Activated T-helper 1 cell treated with anti-CD3 and anti-CD28 coated beads, Interleukin-12 subunit alpha, Interleukin-12 subunit beta, Interleukin-2, Interleukin-4 antibody, amounts not matched to agents 30 ng/mL and 10 ng/mL and 1 ng/mL, durations not matched to agents 14 hours and 24 hours and 36 hours (primary cell): ENCODE results near the gene PRKCB. TPM values are rescaled to one million over a fixed set of nuclear protein-coding genes. Genes with fewer than 3 reads are reported as not detected.

Experiments
- DNase-seq: peaks from one replicate; pipeline ENCODE4 v3.0.0; 2021; ENCODE audit warnings: low spot score
- H3K27ac Mint-ChIP-seq: one replicate; pipeline ENCODE4 v1.8.0; 2021; ENCODE audit warnings: mild to moderate bottlenecking, mixed read lengths
- H3K27me3 Mint-ChIP-seq: one replicate; pipeline ENCODE4 v1.8.0; 2022; ENCODE audit warnings: mild to moderate bottlenecking, moderate library complexity, mixed read lengths; ENCODE audit not compliant: insufficient read depth
- H3K36me3 Mint-ChIP-seq: one replicate; pipeline ENCODE4 v1.8.0; 2021; ENCODE audit warnings: low read depth, mixed read lengths
- H3K4me1 Mint-ChIP-seq: one replicate; pipeline ENCODE4 v1.8.0; 2021; ENCODE audit warnings: low read depth, mixed read lengths
- H3K4me3 Mint-ChIP-seq: one replicate; pipeline ENCODE4 v1.8.0; 2021; ENCODE audit warnings: mild to moderate bottlenecking, moderate library complexity, mixed read lengths
- H3K9me3 Mint-ChIP-seq: one replicate; pipeline ENCODE4 v1.8.0; 2021; ENCODE audit warnings: mixed read lengths
- intact Hi-C: fragments of 100-400 bp; cut with micrococcal nuclease; formaldehyde crosslinking; loops from one replicate; pipeline ENCODE4 v1.15.1; 2024
- total RNA-seq: library from RNA; stranded (reverse); gene quantifications from 2 replicates; pipeline ENCODE4 v1.2.3, GENCODE V29; 2022

The PRKCB gene
- total RNA-seq, 1 donor from 2014 or later = 100 TPM

DNA sequence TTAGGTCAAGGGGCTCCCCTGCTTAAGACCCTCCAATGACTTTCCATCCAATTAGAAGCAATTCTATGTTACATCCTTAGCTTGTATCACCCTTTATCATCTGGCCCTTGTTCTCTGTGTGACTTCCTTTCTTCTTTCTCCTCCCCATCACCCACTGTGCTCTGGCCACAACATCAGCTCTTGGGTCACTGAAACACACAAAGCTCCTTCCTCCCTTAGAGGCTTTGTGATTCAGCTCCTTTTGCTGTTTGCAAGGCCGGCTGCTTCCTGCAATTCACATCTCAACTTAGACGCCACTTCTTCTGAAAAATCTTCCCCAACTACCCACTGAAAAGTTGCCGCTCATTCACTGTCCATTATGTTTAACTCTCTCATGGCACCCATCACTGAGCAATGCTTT lies 289.4 kb downstream of the PRKCB start:
- no peak overlapping the region for H3K27ac Mint-ChIP-seq
- H3K4me1 Mint-ChIP-seq = no peaks in the 10 kb centered on the region
- DNase-seq = no peak
- H3K27me3 Mint-ChIP-seq = no peaks in the 10 kb centered on the region
- intact Hi-C loops = no loop called here
- no peak overlapping the region for H3K4me3 Mint-ChIP-seq
- H3K36me3 Mint-ChIP-seq = peaks cover 29% of the 10 kb centered on the region
- no peaks in the 10 kb centered on the region for H3K9me3 Mint-ChIP-seq

- intact Hi-C loops = no loop called here
- Mint-ChIP-seq H3K4me1 (peaks cover 7% of the 10 kb centered on the region), H3K9me3 (no peaks in the 10 kb centered on the region), H3K27me3 (peaks cover 1% of the 10 kb centered on the region), H3K4me3 (no peak overlapping the region), H3K36me3 (peaks cover 23% of the 10 kb centered on the region), H3K27ac (no peak overlapping the region)
- no peak for DNase-seq
Measured at GRCh38 chr16:24129412-24129918, 293.7 kb downstream of the PRKCB start.

DNA sequence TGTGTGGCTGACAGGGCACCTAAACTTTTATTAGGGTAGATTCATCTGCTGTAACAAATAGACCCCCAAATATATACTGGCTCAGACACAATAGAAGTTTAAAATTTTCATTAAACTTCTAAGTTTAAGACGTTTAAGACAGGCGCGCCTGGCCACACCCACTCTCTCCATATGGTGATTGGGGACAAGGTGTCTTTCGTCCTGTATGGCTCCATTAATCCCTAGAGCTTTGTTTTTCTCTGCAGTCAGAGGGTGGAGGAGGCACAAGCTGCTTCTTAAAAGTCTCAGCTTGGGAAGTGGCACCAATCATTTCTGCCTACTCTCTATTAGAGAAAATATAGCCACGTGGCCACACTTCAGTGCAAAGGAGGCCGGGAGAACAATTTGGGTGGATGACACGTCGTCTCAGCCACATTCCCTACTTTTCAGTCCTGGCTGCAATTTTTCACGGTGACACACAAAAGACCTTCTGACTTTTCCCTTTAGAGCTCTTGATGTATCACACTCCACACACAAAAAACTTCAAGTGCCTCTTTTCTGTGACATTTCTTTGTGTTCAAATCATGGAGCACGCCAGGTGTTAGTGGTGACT lies 294.8 kb downstream of the PRKCB start:
- Mint-ChIP-seq H3K27me3 (peaks cover 1% of the 10 kb centered on the region), H3K4me3 (no peak overlapping the region), H3K9me3 (no peaks in the 10 kb centered on the region), H3K4me1 (peaks cover 7% of the 10 kb centered on the region), H3K36me3 (peaks cover 14% of the 10 kb centered on the region), H3K27ac (no peak overlapping the region)
- no peak for DNase-seq
- intact Hi-C loops = no loop called here

- intact Hi-C loops = no loop called here
- Mint-ChIP-seq H3K4me1 (peaks cover 7% of the 10 kb centered on the region), H3K27ac (no peak overlapping the region)
Measured at GRCh38 chr16:24131294-24131693, 295.5 kb downstream of the PRKCB start.

DNA sequence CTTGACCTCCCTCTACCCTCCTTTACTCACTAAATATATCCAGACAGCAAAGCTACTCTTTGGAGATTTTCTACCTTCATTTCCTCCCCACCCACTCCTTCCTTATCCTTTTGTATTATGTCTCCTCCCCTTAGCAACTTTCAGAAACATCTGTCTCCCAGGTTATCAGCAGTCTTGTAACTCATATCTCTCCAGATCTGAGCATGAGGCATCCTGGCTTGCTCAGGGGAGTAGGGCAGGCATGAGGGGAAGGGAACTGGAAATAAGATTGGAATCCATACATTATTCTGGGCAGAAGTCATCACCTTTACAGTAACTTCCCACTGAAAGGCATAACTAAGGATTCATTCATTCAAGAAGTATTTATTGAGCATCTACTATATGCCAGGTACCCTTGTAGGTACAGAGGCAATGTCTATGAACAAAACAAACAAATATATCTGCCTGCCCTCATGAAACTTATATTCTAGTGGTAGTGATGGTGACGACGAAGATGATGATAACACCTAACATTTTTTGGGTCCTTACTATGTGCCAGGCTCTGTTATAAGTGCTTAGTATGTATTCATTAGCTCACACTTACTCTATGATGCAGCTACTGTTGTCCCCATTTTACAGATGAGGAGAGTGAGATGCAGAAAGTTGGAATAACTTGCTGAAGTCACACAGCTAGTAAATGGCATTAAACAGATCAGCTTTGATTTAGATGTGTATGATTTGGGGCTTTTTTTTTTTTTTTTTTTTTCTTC lies 296.4 kb downstream of the PRKCB start:
- Mint-ChIP-seq H3K27ac (peak overlapping the region; percentile 64), H3K9me3 (no peaks in the 10 kb centered on the region), H3K4me3 (no peak overlapping the region), H3K27me3 (peaks cover 1% of the 10 kb centered on the region), H3K4me1 (peaks cover 7% of the 10 kb centered on the region), H3K36me3 (peaks cover 9% of the 10 kb centered on the region)
- no peak for DNase-seq
- intact Hi-C loops = no loop called here

More at GRCh38 chr16:24131294-24131693, 295.5 kb downstream of the PRKCB start:
- DNase-seq = no peak
- peaks cover 1% of the 10 kb centered on the region for H3K27me3 Mint-ChIP-seq
- peaks cover 9% of the 10 kb centered on the region for H3K36me3 Mint-ChIP-seq
- no peaks in the 10 kb centered on the region for H3K9me3 Mint-ChIP-seq
- no peak overlapping the region for H3K4me3 Mint-ChIP-seq

GRCh38 chr16:24132797-24133155 lies 297.0 kb downstream of the PRKCB start:
- intact Hi-C loops = no loop called here
- H3K36me3 Mint-ChIP-seq = peaks cover 9% of the 10 kb centered on the region

DNA sequence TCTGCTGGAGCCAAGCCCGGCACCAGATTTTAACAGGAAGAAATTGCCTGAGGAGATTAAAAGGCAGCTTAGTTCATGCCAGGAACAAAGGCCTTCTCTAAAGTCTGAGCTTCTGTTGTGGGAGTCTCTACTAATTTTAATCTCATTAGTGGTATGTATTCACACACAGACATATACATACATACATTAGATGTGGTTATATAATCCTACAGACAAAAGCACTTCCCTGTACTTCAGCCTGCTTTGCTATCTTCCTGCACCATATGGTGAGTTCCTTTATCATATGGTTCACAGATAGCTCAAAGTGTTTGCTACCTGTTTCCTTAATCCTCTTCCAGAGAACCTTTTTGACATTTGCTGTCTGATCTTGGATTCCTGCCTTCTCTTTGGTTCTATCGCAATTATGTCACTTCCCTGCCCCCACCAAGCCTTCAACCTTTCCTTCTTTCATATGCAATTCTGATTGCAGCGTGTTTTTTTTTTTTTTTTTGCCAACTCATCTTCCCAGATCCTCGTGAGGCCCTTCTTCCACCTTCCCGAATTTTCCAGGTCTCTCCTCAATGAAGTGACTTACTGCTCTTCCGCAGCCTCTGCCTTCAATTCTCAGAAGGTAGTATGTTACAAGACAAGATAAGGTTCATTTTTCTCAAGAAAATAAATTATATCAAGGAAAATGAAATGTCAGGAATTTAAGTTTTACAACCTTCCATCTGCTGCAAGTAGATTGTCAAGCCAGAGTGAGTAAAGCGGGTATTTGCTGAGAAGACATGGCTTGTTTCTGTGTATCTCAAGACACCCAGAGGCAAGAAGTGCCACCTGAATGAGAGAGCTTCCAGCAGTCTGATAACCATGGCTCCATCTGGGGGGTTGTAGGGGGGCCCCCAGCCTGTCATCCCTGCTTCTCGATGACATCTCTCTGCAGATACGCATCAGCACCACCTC lies 300.1 kb downstream of the PRKCB start:
- Mint-ChIP-seq H3K27me3 (peaks cover 1% of the 10 kb centered on the region), H3K27ac (peak overlapping the region; percentile 0), H3K36me3 (peaks cover 16% of the 10 kb centered on the region), H3K4me1 (peaks cover 20% of the 10 kb centered on the region), H3K4me3 (no peak overlapping the region), H3K9me3 (no peaks in the 10 kb centered on the region)
- intact Hi-C loops = no loop called here
- DNase-seq = no peak

More at GRCh38 chr16:24132797-24133155, 297.0 kb downstream of the PRKCB start:
- no peak for DNase-seq
- H3K4me3 Mint-ChIP-seq = no peak overlapping the region
- H3K4me1 Mint-ChIP-seq = peaks cover 7% of the 10 kb centered on the region
- no peaks in the 10 kb centered on the region for H3K9me3 Mint-ChIP-seq
- H3K27me3 Mint-ChIP-seq = peaks cover 1% of the 10 kb centered on the region
- no peak overlapping the region for H3K27ac Mint-ChIP-seq

GRCh38 chr16:24138024-24138423 lies 302.2 kb downstream of the PRKCB start:
- Mint-ChIP-seq H3K9me3 (no peaks in the 10 kb centered on the region), H3K4me1 (peaks cover 13% of the 10 kb centered on the region), H3K36me3 (peaks cover 13% of the 10 kb centered on the region), H3K27ac (no peak overlapping the region), H3K4me3 (no peak overlapping the region), H3K27me3 (peaks cover 1% of the 10 kb centered on the region)
- intact Hi-C loops = no loop called here
- no peak for DNase-seq

DNA sequence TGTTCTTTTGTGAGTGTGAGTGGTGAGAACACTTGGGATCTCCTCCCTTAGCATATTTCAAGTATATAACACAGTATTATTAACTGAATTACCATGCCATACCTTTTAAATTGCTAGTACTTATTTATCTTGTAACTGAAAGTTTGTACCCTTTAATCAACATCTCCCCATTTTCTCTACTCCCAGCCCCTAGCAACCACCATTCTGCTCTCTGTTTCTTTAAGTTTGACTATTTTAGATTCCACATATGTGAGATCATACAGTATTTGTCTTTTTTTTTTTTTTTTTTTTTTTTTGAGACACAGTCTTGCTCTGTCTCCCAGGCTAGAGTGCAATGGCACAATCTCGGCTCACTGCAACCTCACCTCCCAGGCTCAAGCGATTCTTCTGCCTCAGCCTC lies 302.8 kb downstream of the PRKCB start:
- no peaks in the 10 kb centered on the region for H3K27me3 Mint-ChIP-seq
- no peak overlapping the region for H3K27ac Mint-ChIP-seq
- H3K9me3 Mint-ChIP-seq = no peaks in the 10 kb centered on the region
- intact Hi-C loops = no loop called here
- H3K4me3 Mint-ChIP-seq = no peak overlapping the region
- H3K4me1 Mint-ChIP-seq = peaks cover 13% of the 10 kb centered on the region
- H3K36me3 Mint-ChIP-seq = peaks cover 9% of the 10 kb centered on the region
- no peak for DNase-seq

DNA sequence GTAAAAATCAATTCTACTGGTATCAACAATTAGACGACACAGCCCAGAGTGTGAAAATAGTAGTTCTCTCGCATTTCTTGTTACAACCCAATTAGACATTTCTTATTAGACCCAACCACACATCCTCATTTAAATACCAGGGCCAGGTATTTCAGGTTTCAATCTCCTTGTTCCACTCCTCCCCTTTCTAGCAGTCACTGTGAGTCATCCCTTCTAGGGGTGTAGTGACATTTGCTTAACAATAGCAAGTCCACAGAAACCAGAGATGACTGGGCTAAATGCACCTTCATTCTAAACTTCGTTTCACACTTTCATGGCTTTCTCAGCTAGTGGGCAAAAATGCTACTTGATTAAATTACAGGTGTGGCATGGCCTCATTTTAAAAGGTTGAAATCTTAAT lies 303.5 kb downstream of the PRKCB start:
- Mint-ChIP-seq H3K9me3 (no peaks in the 10 kb centered on the region), H3K27me3 (no peaks in the 10 kb centered on the region), H3K27ac (peak overlapping the region; percentile 55), H3K36me3 (peaks cover 13% of the 10 kb centered on the region), H3K4me1 (peaks cover 13% of the 10 kb centered on the region), H3K4me3 (no peak overlapping the region)
- intact Hi-C loops = loop anchor here (1.0 kb wide), 2 partner anchors 12 to 51 kb away; no protein-coding TSS in a partner anchor
- DNase-seq = no peak

- peaks cover 13% of the 10 kb centered on the region for H3K4me1 Mint-ChIP-seq
- H3K9me3 Mint-ChIP-seq = no peaks in the 10 kb centered on the region
Measured at GRCh38 chr16:24140730-24141129, 304.9 kb downstream of the PRKCB start.

GRCh38 chr16:24141466-24141865 lies 305.7 kb downstream of the PRKCB start:
- H3K9me3 Mint-ChIP-seq = no peaks in the 10 kb centered on the region
- intact Hi-C loops = no loop called here
- H3K36me3 Mint-ChIP-seq = peaks cover 24% of the 10 kb centered on the region
- no peak overlapping the region for H3K27ac Mint-ChIP-seq
- H3K4me3 Mint-ChIP-seq = no peak overlapping the region
- peaks cover 13% of the 10 kb centered on the region for H3K4me1 Mint-ChIP-seq
- no peak for DNase-seq
- H3K27me3 Mint-ChIP-seq = no peaks in the 10 kb centered on the region

More at GRCh38 chr16:24140730-24141129, 304.9 kb downstream of the PRKCB start:
- Mint-ChIP-seq H3K27me3 (no peaks in the 10 kb centered on the region), H3K27ac (no peak overlapping the region), H3K36me3 (peaks cover 22% of the 10 kb centered on the region), H3K4me3 (no peak overlapping the region)
- no peak for DNase-seq
- intact Hi-C loops = no loop called here
